HCT116 (cell line): ENCODE data around the gene SLC25A1. TPM values are rescaled to one million over a fixed set of nuclear protein-coding genes. Genes with fewer than 3 reads are reported as not detected.

Source experiments
- ATAC-seq: fragments of 200-7000 bp; cut with Tn5 transposase; 2 replicates; pipeline ENCODE4 v1.9.1; 2020; ENCODE audit warnings: mild to moderate bottlenecking, moderate library complexity
- BruUV-seq: library from RNA; stranded (reverse); fragments of 400-500 nt; replicated peaks from 2 replicates; lab custom pipeline; 2021; lab: Mats Ljungman, UMichigan
- CTCF ChIA-PET: fragments of 300-600 bp; sonication (Branson Sonifier 250); formaldehyde crosslinking; loops from one replicate; lab custom pipeline; 2021; ENCODE audit warnings: antibody characterized with exemption; lab: Charles Lee
- POLR2A ChIA-PET: fragments of 300-600, 350-600 bp; sonication (Branson Sonifier 250); formaldehyde crosslinking; loops from one replicate; lab custom pipeline; 2021; ENCODE audit warnings: antibody characterized with exemption; lab: Charles Lee
- RAD21 ChIA-PET, 2 experiments: fragments of 300-600 bp; sonication (Branson Sonifier 250); formaldehyde crosslinking; loops; one replicate each; lab custom pipeline; 2023; ENCODE audit warnings: low total read pairs in 2 of 2; ENCODE audit not compliant: uncharacterized antibody in 2 of 2, unreplicated experiment in 2 of 2, low non-redundant PET in 1 of 2; lab: Charles Lee
- DNase-seq: peaks from one replicate; pipeline ENCODE4 v3.0.0-alpha.2; 2010; ENCODE audit warnings: low read depth, low spot score
- H2AFZ ChIP-seq: fragments of 200-600 bp; shearing (Covaris generic), sonication (generic); 2 replicates; pipeline ENCODE4 v1.6.1; 2017; ENCODE audit warnings: low read depth, mixed run types, mixed read lengths, antibody characterized with exemption, low read length; ENCODE audit not compliant: poor library complexity, severe bottlenecking
- H3K27ac ChIP-seq: 2 replicates; pipeline ENCODE4 v1.5.1; 2012; ENCODE audit warnings: low read depth, low read length
- H3K27me3 ChIP-seq: fragments of 200-600 bp; sonication (generic); 2 replicates; pipeline ENCODE4 v1.6.1; 2016; ENCODE audit warnings: mixed run types, low read length, mixed read lengths; ENCODE audit not compliant: insufficient read depth
- H3K36me3 ChIP-seq, 2 experiments: fragments of 200-500 bp in 1 of 2; fragments of 200-600 bp in 1 of 2; sonication (Bioruptor generic) in 1 of 2; sonication (generic) in 1 of 2; 2 replicates each; pipeline versions ENCODE4 v1.5.1 to v1.6.1; 2014 to 2016; ENCODE audit warnings: low read length in 2 of 2, inconsistent platforms in 1 of 2, mixed read lengths in 1 of 2, mixed run types in 1 of 2; ENCODE audit not compliant: insufficient read depth in 2 of 2, control insufficient read depth in 1 of 2
- H3K4me1 ChIP-seq, 2 experiments: fragments of 200-600 bp in 1 of 2; sonication (generic) in 1 of 2; 2 replicates each; pipeline versions ENCODE4 v1.5.1 to v1.6.1; 2012 to 2017; ENCODE audit warnings: low read length in 2 of 2, inconsistent platforms in 1 of 2, mild to moderate bottlenecking in 1 of 2, mixed read lengths in 1 of 2, mixed run types in 1 of 2, moderate library complexity in 1 of 2; ENCODE audit not compliant: insufficient read depth in 2 of 2, control insufficient read depth in 1 of 2
- H3K4me2 ChIP-seq: fragments of 200-600 bp; sonication (generic); 2 replicates; pipeline ENCODE4 v1.6.1; 2017; ENCODE audit warnings: mixed run types, low read length, mixed read lengths
- H3K4me3 ChIP-seq, 2 experiments: fragments of 200-600 bp in 1 of 2; sonication (generic) in 1 of 2; replicated peaks in 1 of 2; 2 replicates each; pipeline ENCODE4 v1.5.1; 2011 to 2016; ENCODE audit warnings: low read length in 2 of 2, control low read depth in 1 of 2, low read depth in 1 of 2, mild to moderate bottlenecking in 1 of 2, mixed read lengths in 1 of 2, mixed run types in 1 of 2
- H3K79me2 ChIP-seq: fragments of 200-600 bp; sonication (generic); 2 replicates; pipeline ENCODE4 v1.6.1; 2017; ENCODE audit warnings: mild to moderate bottlenecking, mixed run types, low read length, moderate library complexity, mixed read lengths; ENCODE audit not compliant: insufficient read depth
- H3K9ac ChIP-seq: fragments of 200-600 bp; sonication (generic); 2 replicates; pipeline ENCODE4 v1.6.1; 2016; ENCODE audit warnings: low read length, mixed read lengths
- H3K9me2 ChIP-seq: fragments of 200-600 bp; sonication (generic), shearing (Covaris generic); 2 replicates; pipeline ENCODE4 v1.6.1; 2017; ENCODE audit warnings: mixed run types, mild to moderate bottlenecking, moderate library complexity; ENCODE audit not compliant: insufficient read depth
- H3K9me3 ChIP-seq, 2 experiments: fragments of 200-500 bp in 1 of 2; fragments of 200-600 bp in 1 of 2; sonication (Bioruptor generic) in 1 of 2; sonication (generic) in 1 of 2; 2 replicates each; pipeline ENCODE4 v1.6.1; 2014 to 2017; ENCODE audit warnings: low read length in 2 of 2, mixed read lengths in 2 of 2, inconsistent platforms in 1 of 2, low read depth in 1 of 2, mild to moderate bottlenecking in 1 of 2, mixed run types in 1 of 2, moderate library complexity in 1 of 2; ENCODE audit not compliant: control insufficient read depth in 1 of 2, insufficient read depth in 1 of 2
- H4K20me1 ChIP-seq: fragments of 200-600 bp; sonication (generic), shearing (Covaris generic); 2 replicates; pipeline ENCODE4 v1.6.1; 2017; ENCODE audit warnings: mixed run types, mild to moderate bottlenecking, moderate library complexity; ENCODE audit not compliant: insufficient read depth
- ELF1 ChIP-seq: IDR thresholded peaks from 2 replicates; pipeline ENCODE4 v1.6.1; 2012; ENCODE audit warnings: low read depth, borderline replicate concordance
- EZH2phosphoT487 ChIP-seq: fragments of 200-600 bp; IDR thresholded peaks from 2 replicates; pipeline ENCODE4 v1.6.1; 2018; ENCODE audit warnings: antibody characterized with exemption, borderline replicate concordance
- FOSL1 ChIP-seq: IDR thresholded peaks from 2 replicates; pipeline ENCODE4 v1.6.1; 2012; ENCODE audit warnings: low read depth
- POLR2AphosphoS5 ChIP-seq: IDR thresholded peaks from 2 replicates; pipeline ENCODE4 v1.6.1; 2011; ENCODE audit warnings: mild to moderate bottlenecking, low read depth, low read length, moderate library complexity
- SIN3A ChIP-seq: IDR thresholded peaks from 2 replicates; pipeline ENCODE4 v1.6.1; 2012; ENCODE audit warnings: low read depth
- SP1 ChIP-seq: IDR thresholded peaks from 2 replicates; pipeline ENCODE4 v1.6.1; 2012; ENCODE audit warnings: low read depth
- TCF7L2 ChIP-seq: IDR thresholded peaks from 2 replicates; pipeline ENCODE4 v1.7.0; 2011; ENCODE audit warnings: borderline replicate concordance, inconsistent platforms; ENCODE audit not compliant: insufficient read depth, insufficient read length; ENCODE audit errors: extremely low read depth
- YY1 ChIP-seq: IDR thresholded peaks from 2 replicates; pipeline ENCODE4 v1.6.1; 2011; ENCODE audit warnings: low read length, low read depth, moderate library complexity, mild to moderate bottlenecking; ENCODE audit not compliant: insufficient replicate concordance; ENCODE audit errors: extremely low read depth
- ZNF274 ChIP-seq: fragments of 200-500 bp; sonication (Bioruptor generic); IDR thresholded peaks from 2 replicates; pipeline ENCODE4 v1.6.1; 2014; ENCODE audit warnings: mild to moderate bottlenecking, low read depth, low read length, inconsistent platforms
- intact Hi-C: fragments of 100-400 bp; cut with micrococcal nuclease; formaldehyde crosslinking; loops from 2 replicates; pipeline ENCODE4 v1.10.0; 2022
- total RNA-seq: library from RNA; stranded (reverse); gene quantifications from one replicate; pipeline ENCODE4 v1.2.1, GENCODE V29; 2021; ENCODE audit not compliant: unreplicated experiment
- TF ChIP-seq, protein P1 (sequence below): IDR thresholded peaks from 2 replicates; pipeline ENCODE4 v1.6.1; 2011; ENCODE audit warnings: mild to moderate bottlenecking, low read length, moderate library complexity; ENCODE audit not compliant: insufficient replicate concordance; ENCODE audit errors: extremely low read depth
- TF ChIP-seq, protein P2 (sequence below), 3 experiments: fragments of 200-600 bp in 1 of 3; sonication (generic) in 1 of 3; IDR thresholded peaks in 2 of 3; conservative IDR thresholded peaks in 1 of 3; 2 replicates each; pipeline ENCODE4 v1.5.1; 2012 to 2017; ENCODE audit warnings: low read depth in 2 of 3, low read length in 2 of 3, antibody characterized with exemption in 1 of 3, borderline replicate concordance in 1 of 3, control low read depth in 1 of 3, mild to moderate bottlenecking in 1 of 3, mixed read lengths in 1 of 3, mixed run types in 1 of 3, moderate library complexity in 1 of 3; ENCODE audit not compliant: insufficient read depth in 1 of 3
- TF ChIP-seq, protein P3 (sequence below): IDR thresholded peaks from 2 replicates; pipeline ENCODE4 v1.6.1; 2012

Gene SLC25A1
- total RNA-seq, 1 experiment from 2014 or later, result 146 TPM

DNA sequence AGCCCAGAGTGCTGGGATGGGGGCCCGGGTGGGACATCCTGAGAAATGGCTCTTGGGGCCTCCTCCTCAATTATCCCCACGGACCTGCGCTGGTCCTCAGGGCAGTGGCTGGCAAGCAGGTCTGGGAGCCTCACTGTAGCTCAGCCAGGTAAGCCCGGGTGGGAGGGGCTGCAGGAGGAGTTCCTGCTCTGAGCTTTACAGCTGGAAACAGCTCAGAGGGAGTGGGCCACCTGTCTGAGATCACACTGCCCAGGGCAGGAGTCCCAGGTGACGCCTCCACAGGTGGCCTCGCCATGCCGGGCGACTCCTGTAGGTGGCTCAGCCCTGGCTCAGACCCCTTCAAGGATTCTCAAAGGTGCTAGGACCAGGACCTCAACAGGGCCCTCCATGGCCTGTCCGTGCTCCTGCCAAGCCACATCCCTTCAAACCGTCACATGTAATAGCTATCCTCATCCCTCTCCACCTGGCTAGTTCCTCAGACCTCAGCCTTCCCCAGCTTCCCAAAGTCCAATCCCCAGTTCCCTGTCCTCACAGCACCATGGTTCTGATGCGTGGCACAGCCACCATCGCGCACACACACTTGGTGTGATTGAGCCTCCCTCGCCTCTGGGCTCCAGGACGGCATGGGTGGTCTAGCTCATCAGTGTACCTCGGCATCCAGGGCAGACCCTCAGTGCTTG is 51.1 kb downstream of the SLC25A1 start:
- Histone ChIP-seq H2AFZ (no peak overlapping the region), H3K4me3 (no peak overlapping the region), H3K4me2 (no peak overlapping the region), H3K36me3 (no peaks in the 10 kb centered on the region)
- no TSS peak for BruUV-seq
- RAD21 ChIA-PET, result no interaction called here
- POLR2A ChIA-PET, result no interaction called here
- TF ChIP-seq ZNF274, result no peak
- TF ChIP-seq SP1, result no peak
- TF ChIP-seq, protein P1, sequence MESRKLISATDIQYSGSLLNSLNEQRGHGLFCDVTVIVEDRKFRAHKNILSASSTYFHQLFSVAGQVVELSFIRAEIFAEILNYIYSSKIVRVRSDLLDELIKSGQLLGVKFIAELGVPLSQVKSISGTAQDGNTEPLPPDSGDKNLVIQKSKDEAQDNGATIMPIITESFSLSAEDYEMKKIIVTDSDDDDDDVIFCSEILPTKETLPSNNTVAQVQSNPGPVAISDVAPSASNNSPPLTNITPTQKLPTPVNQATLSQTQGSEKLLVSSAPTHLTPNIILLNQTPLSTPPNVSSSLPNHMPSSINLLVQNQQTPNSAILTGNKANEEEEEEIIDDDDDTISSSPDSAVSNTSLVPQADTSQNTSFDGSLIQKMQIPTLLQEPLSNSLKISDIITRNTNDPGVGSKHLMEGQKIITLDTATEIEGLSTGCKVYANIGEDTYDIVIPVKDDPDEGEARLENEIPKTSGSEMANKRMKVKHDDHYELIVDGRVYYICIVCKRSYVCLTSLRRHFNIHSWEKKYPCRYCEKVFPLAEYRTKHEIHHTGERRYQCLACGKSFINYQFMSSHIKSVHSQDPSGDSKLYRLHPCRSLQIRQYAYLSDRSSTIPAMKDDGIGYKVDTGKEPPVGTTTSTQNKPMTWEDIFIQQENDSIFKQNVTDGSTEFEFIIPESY, result no peak
- no peak for TF ChIP-seq ELF1
- TF ChIP-seq, protein P2, sequence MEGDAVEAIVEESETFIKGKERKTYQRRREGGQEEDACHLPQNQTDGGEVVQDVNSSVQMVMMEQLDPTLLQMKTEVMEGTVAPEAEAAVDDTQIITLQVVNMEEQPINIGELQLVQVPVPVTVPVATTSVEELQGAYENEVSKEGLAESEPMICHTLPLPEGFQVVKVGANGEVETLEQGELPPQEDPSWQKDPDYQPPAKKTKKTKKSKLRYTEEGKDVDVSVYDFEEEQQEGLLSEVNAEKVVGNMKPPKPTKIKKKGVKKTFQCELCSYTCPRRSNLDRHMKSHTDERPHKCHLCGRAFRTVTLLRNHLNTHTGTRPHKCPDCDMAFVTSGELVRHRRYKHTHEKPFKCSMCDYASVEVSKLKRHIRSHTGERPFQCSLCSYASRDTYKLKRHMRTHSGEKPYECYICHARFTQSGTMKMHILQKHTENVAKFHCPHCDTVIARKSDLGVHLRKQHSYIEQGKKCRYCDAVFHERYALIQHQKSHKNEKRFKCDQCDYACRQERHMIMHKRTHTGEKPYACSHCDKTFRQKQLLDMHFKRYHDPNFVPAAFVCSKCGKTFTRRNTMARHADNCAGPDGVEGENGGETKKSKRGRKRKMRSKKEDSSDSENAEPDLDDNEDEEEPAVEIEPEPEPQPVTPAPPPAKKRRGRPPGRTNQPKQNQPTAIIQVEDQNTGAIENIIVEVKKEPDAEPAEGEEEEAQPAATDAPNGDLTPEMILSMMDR (IDR thresholded peaks at IDR 0.05 in 2 of 3, conservative IDR thresholded peaks at IDR 0.05 in 1 of 3; ENCODE audit: borderline replicate concordance in 1 of 3, insufficient read depth in 1 of 3, low read depth in 2 of 3, low read length in 2 of 3), result no peak
- TF ChIP-seq SIN3A, result no peak
- TF ChIP-seq, protein P3, sequence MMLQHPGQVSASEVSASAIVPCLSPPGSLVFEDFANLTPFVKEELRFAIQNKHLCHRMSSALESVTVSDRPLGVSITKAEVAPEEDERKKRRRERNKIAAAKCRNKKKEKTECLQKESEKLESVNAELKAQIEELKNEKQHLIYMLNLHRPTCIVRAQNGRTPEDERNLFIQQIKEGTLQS, result no peak
- no peak for TF ChIP-seq FOSL1
- no peak for TF ChIP-seq TCF7L2
- no peak for TF ChIP-seq POLR2AphosphoS5
- TF ChIP-seq YY1, result no peak
- TF ChIP-seq EZH2phosphoT487, result no peak
- TF ChIP-seq, all 23 proteins: peak for 0
- H3K4me1 ChIP-seq, result peaks cover 0 to 8% of the 10 kb centered on the region in 2 experiments; a peak in 2 of 4 replicates
- H3K79me2 ChIP-seq, result no peaks in the 10 kb centered on the region
- DNase-seq (no peak), ATAC-seq (peak; percentile 24; the same call in 1 of the 2 replicates)
- H3K27me3 ChIP-seq, result no peaks in the 10 kb centered on the region
- H4K20me1 ChIP-seq, result no peaks in the 10 kb centered on the region
- H3K9me3 ChIP-seq, result no peaks in the 10 kb centered on the region
- CTCF ChIA-PET, result interaction anchor here (1.0 to 1.6 kb wide), 2 partner anchors 10 to 17 kb away, joined by 4 read pairs; partner anchors contain the start of gene ESS2
- no peak overlapping the region for H3K27ac ChIP-seq
- H3K9me2 ChIP-seq, result no peaks in the 10 kb centered on the region
- intact Hi-C loops, result no loop called here
- H3K9ac ChIP-seq, result no peak overlapping the region
